Head of caudate nucleus (tissue), 42 donors: Measurements from ENCODE around the gene POLR2E.

Experiments
- DNase-seq, 42 donors: peaks; one replicate each; pipeline versions ENCODE4 v3.0.0 to v3.0.0-alpha.2; 2020 to 2021; ENCODE audit warnings: mixed read lengths in 7 of 42
- intact Hi-C: fragments of 100-400 bp; cut with DNase I; formaldehyde crosslinking; loops from one replicate; pipeline ENCODE4 v1.15.0; 2022

The POLR2E gene

GRCh38 chr19:1041835-1042685, 53.1 kb downstream of the POLR2E start:
- DNase-seq, result no peak
- intact Hi-C loops, result no loop called here

GRCh38 chr19:1041272-1041834, 53.8 kb downstream of the POLR2E start:
- DNase-seq, result no peak
- intact Hi-C loops, result no loop called here

GRCh38 chr19:1040476-1041271, 54.5 kb downstream of the POLR2E start:
- peak; percentile 86 to 97 (median 95) for DNase-seq
- intact Hi-C loops, result no loop called here

- peak; percentile 95 to 100 (median 98) for DNase-seq
- intact Hi-C loops, result no loop called here
Observed at GRCh38 chr19:1039646-1040475, 55.3 kb downstream of the POLR2E start, which contains the start of gene ABCA7. Gene ABCA7, plus strand, starts transcription at chr19:1040107. Its CDS starts 1,255 bp downstream, at chr19:1041362.

- intact Hi-C loops, result no loop called here
- DNase-seq, result no peak
Observed at GRCh38 chr19:1038978-1039645, 56.1 kb downstream of the POLR2E start.

GRCh38 chr19:1037621-1038064, 57.5 kb downstream of the POLR2E start:
- intact Hi-C loops, result no loop called here
- no peak for DNase-seq
